Spleen (tissue), 7 donors: ENCODE results near the gene MYL10.

Source experiments
- POLR2A ChIP-seq, 3 donors: fragments of 450-650 bp; IDR thresholded peaks; one replicate each; pipeline ENCODE4 v1.5.1; 2017; ENCODE audit warnings: antibody characterized with exemption in 3 of 3, mild to moderate bottlenecking in 1 of 3
- TF ChIP-seq, protein P1 (sequence below), 11 experiments: fragments of 200-600 bp in 7 of 11; fragments of 450-650 bp in 4 of 11; sonication (generic) in 4 of 11; IDR thresholded peaks in 8 of 11; conservative IDR thresholded peaks in 3 of 11; 1 replicate in 7 of 11; 2 replicates in 4 of 11; pipeline versions ENCODE4 v1.4.0 to v1.8.0; 2016 to 2021; ENCODE audit warnings: antibody characterized with exemption in 11 of 11, inconsistent platforms in 4 of 11, mild to moderate bottlenecking in 1 of 11
- donor health status: DM: no; HTN: no; CAD: no; lungs with moderate emphysema.
- donor health status: DM: no; HTN: no; CAD: no.
- donor health status: DM: no; HTN: no; CAD: no.

DNA sequence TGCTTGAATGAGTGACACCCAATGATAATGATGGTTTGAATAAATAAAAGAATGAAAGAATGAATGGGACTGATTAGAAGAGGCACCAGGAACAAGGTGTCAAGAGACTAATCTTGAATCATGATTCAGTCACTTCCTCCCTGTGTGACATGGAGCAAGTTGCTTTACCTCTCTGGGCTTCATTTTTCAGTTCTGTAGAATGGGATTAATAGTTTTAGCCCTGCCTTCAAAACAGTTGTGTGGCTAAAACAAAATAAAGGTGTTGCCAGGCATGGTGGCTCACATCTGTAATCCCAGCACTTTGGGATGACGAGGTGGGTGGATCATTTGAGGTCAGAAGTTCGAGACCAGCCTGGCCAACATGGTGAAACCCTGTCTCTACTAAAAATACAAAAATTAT is 37.6 kb downstream of the MYL10 start:
- TF ChIP-seq, protein P1, sequence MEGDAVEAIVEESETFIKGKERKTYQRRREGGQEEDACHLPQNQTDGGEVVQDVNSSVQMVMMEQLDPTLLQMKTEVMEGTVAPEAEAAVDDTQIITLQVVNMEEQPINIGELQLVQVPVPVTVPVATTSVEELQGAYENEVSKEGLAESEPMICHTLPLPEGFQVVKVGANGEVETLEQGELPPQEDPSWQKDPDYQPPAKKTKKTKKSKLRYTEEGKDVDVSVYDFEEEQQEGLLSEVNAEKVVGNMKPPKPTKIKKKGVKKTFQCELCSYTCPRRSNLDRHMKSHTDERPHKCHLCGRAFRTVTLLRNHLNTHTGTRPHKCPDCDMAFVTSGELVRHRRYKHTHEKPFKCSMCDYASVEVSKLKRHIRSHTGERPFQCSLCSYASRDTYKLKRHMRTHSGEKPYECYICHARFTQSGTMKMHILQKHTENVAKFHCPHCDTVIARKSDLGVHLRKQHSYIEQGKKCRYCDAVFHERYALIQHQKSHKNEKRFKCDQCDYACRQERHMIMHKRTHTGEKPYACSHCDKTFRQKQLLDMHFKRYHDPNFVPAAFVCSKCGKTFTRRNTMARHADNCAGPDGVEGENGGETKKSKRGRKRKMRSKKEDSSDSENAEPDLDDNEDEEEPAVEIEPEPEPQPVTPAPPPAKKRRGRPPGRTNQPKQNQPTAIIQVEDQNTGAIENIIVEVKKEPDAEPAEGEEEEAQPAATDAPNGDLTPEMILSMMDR (IDR thresholded peaks at IDR 0.05 in 8 of 11, conservative IDR thresholded peaks at IDR 0.05 in 3 of 11): no peak
- TF ChIP-seq POLR2A (IDR thresholded peaks at IDR 0.05): no peak
